GM23248 (cell line): Measurements from ENCODE around the gene EXOG.

Experiments
- EZH2 ChIP-seq: fragments of 200-600 bp; sonication (generic); IDR thresholded peaks from 2 replicates; pipeline ENCODE4 v1.6.1; 2018; ENCODE audit warnings: antibody characterized with exemption, mild to moderate bottlenecking; ENCODE audit not compliant: insufficient read depth, poor library complexity, severe bottlenecking
- EZH2phosphoT487 ChIP-seq: fragments of 200-600 bp; sonication (generic); IDR thresholded peaks from 2 replicates; pipeline ENCODE4 v1.6.1; 2018; ENCODE audit warnings: antibody characterized with exemption, moderate library complexity, mild to moderate bottlenecking, low read depth; ENCODE audit not compliant: insufficient read depth

DNA sequence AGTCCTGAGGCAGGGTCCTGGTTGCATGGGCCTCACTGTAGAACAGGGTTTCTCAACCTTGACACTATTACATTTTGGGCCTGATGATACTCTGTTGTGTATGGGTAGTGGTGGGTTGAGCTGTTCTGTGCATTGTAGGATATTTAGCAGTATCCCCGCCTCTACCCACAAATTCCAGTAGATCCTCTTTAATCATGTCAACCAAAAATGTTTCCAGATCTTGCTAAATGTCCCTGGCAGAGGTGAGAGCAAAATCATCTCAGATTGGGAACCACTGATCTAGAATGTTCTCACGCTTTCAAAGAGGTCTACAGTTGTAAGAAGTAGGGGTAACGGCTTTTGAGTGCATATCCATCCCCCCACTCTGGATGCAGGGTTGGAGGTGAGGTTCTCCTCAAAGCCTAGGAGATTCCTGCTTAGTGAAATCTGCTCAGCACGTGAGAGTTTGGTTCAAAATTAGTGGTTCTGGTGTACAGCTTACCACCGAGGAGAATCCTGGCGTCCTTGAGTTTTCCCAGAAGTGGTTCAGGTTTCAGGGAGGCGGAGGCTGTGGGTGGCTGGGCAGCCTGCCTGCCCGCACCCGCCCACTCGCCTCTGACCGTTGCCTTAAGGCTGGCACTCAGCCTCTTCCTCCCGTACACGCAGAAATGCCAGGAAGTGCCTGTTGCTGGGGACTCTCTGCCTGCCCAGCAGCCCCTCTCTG is 37.2 kb upstream of the EXOG start:
- no peak for TF ChIP-seq EZH2phosphoT487
- no peak for TF ChIP-seq EZH2
